GM23338 (cell line): Measurements from ENCODE around the gene GSTP1. TPM values are rescaled to one million over a fixed set of nuclear protein-coding genes. Genes with fewer than 3 reads are reported as not detected.
A peak's percentile ranks its signal among the peaks of the same experiment; 100 is the strongest.

Experiments used
- ATAC-seq: fragments of 200-7000 bp; cut with Tn5 transposase; 3 replicates; pipeline ENCODE4 v1.9.1; 2020
- DNase-seq: peaks from one replicate; pipeline ENCODE4 v3.0.0-alpha.2; 2015; ENCODE audit warnings: low spot score
- H2AFZ ChIP-seq: fragments of 200-600 bp; sonication (generic); 2 replicates; pipeline ENCODE4 v1.8.0; 2016; ENCODE audit warnings: antibody characterized with exemption, mild to moderate bottlenecking, moderate library complexity
- H3F3A ChIP-seq: fragments of 200-600 bp; sonication (generic); replicated peaks from 2 replicates; pipeline ENCODE4 v1.8.0; 2017; ENCODE audit warnings: antibody characterized with exemption, mixed run types, low read depth
- H3K27ac ChIP-seq: fragments of 200-600 bp; sonication (generic); 2 replicates; pipeline ENCODE4 v1.6.1; 2016; ENCODE audit warnings: low read depth
- H3K27me3 ChIP-seq: fragments of 200-600 bp; sonication (generic); 2 replicates; pipeline ENCODE4 v1.8.0; 2016; ENCODE audit warnings: mild to moderate bottlenecking, mixed run types, moderate library complexity; ENCODE audit not compliant: insufficient read depth
- H3K36me3 ChIP-seq: fragments of 200-600 bp; sonication (generic); 2 replicates; pipeline ENCODE4 v1.8.0; 2016; ENCODE audit warnings: mild to moderate bottlenecking; ENCODE audit not compliant: insufficient read depth
- H3K4me1 ChIP-seq: fragments of 200-600 bp; sonication (generic); 2 replicates; pipeline ENCODE4 v1.8.0; 2016; ENCODE audit warnings: mild to moderate bottlenecking, moderate library complexity; ENCODE audit not compliant: insufficient read depth
- H3K4me2 ChIP-seq: fragments of 200-600 bp; sonication (generic); 2 replicates; pipeline ENCODE4 v1.7.1; 2017; ENCODE audit warnings: mixed run types
- H3K4me3 ChIP-seq: fragments of 200-600 bp; sonication (generic); 2 replicates; pipeline ENCODE4 v1.6.1; 2016; ENCODE audit warnings: mixed run types
- H3K79me2 ChIP-seq: fragments of 200-600 bp; sonication (generic); replicated peaks from 2 replicates; pipeline ENCODE4 v1.8.0; 2017; ENCODE audit warnings: mild to moderate bottlenecking; ENCODE audit not compliant: insufficient read depth
- H3K9me2 ChIP-seq: fragments of 200-600 bp; sonication (generic); 2 replicates; pipeline ENCODE4 v1.8.0; 2017; ENCODE audit not compliant: insufficient read depth
- H4K20me1 ChIP-seq: fragments of 200-600 bp; sonication (generic); replicated peaks from 2 replicates; pipeline ENCODE4 v1.8.0; 2017; ENCODE audit warnings: mild to moderate bottlenecking; ENCODE audit not compliant: insufficient read depth
- H3K27ac Mint-ChIP-seq: 2 replicates; pipeline ENCODE4 v1.8.0; 2020; ENCODE audit warnings: inconsistent platforms, mild to moderate bottlenecking, moderate library complexity, mixed read lengths
- H3K27me3 Mint-ChIP-seq: 3 replicates; pipeline ENCODE4 v1.8.0; 2022; ENCODE audit warnings: low read depth, mild to moderate bottlenecking, moderate library complexity, mixed read lengths, inconsistent platforms; ENCODE audit not compliant: insufficient read depth, poor library complexity
- H3K36me3 Mint-ChIP-seq: 3 replicates; pipeline ENCODE4 v1.8.0; 2021; ENCODE audit warnings: low read depth, mild to moderate bottlenecking, inconsistent platforms, moderate library complexity, mixed read lengths
- H3K4me1 Mint-ChIP-seq: 3 replicates; pipeline ENCODE4 v1.8.0; 2020; ENCODE audit warnings: mild to moderate bottlenecking, inconsistent platforms, mixed read lengths
- H3K4me3 Mint-ChIP-seq: 3 replicates; pipeline ENCODE4 v1.8.0; 2021; ENCODE audit warnings: moderate library complexity, mild to moderate bottlenecking, inconsistent platforms, mixed read lengths
- H3K9me3 Mint-ChIP-seq: 3 replicates; pipeline ENCODE4 v1.8.0; 2020; ENCODE audit warnings: moderate library complexity, mild to moderate bottlenecking, inconsistent platforms, mixed read lengths
- CREB1 ChIP-seq: fragments of 250-450 bp; sonication (Bioruptor Pico); IDR thresholded peaks from 2 replicates; pipeline ENCODE4 v1.5.0; 2020; ENCODE audit warnings: low read depth, mild to moderate bottlenecking, moderate library complexity
- CTCF ChIP-seq, 2 experiments: fragments of 200-600 bp in 1 of 2; sonication (generic) in 1 of 2; conservative IDR thresholded peaks; 2 replicates each; pipeline versions ENCODE4 v1.5.1 to v1.6.1; 2016 to 2017; ENCODE audit warnings: antibody characterized with exemption in 2 of 2, low read depth in 2 of 2, mild to moderate bottlenecking in 2 of 2, moderate library complexity in 1 of 2
- ETS1 ChIP-seq: IDR thresholded peaks from 2 replicates; pipeline ENCODE4 v1.6.1; 2016; ENCODE audit warnings: antibody characterized with exemption
- EZH2 ChIP-seq: fragments of 200-600 bp; sonication (generic); IDR thresholded peaks from one replicate; pipeline ENCODE4 v1.8.0; 2017; ENCODE audit warnings: antibody characterized with exemption, mild to moderate bottlenecking, low read depth; ENCODE audit not compliant: unreplicated experiment
- EZH2phosphoT487 ChIP-seq: fragments of 200-600 bp; sonication (generic); IDR thresholded peaks from one replicate; pipeline ENCODE4 v1.8.1; 2018; ENCODE audit warnings: antibody characterized with exemption; ENCODE audit not compliant: unreplicated experiment
- JUNB ChIP-seq: IDR thresholded peaks from one replicate; pipeline ENCODE4 v1.6.1; 2016; ENCODE audit warnings: antibody characterized with exemption; ENCODE audit not compliant: unreplicated experiment
- NANOG ChIP-seq: IDR thresholded peaks from 2 replicates; pipeline ENCODE4 v1.6.1; 2016; ENCODE audit warnings: antibody characterized with exemption, borderline replicate concordance
- POLR2AphosphoS5 ChIP-seq: IDR thresholded peaks from 2 replicates; pipeline ENCODE4 v1.6.1; 2016; ENCODE audit warnings: antibody characterized with exemption, low read depth
- REST ChIP-seq: IDR thresholded peaks from one replicate; pipeline ENCODE4 v1.6.1; 2018; ENCODE audit warnings: antibody characterized with exemption; ENCODE audit not compliant: unreplicated experiment
- STAT1 ChIP-seq: IDR thresholded peaks from one replicate; pipeline ENCODE4 v1.6.1; 2016; ENCODE audit warnings: antibody characterized with exemption; ENCODE audit not compliant: unreplicated experiment
- ZNF114 ChIP-seq: fragments of 250-450 bp; sonication (Bioruptor Pico); IDR thresholded peaks from 2 replicates; pipeline ENCODE4 v1.5.0; 2020; ENCODE audit warnings: mild to moderate bottlenecking, moderate library complexity
- ZNF331 ChIP-seq: fragments of 250-450 bp; sonication (Bioruptor Pico); IDR thresholded peaks from 2 replicates; pipeline ENCODE4 v1.5.0; 2020; ENCODE audit warnings: low read depth, mild to moderate bottlenecking, moderate library complexity
- ZNF462 ChIP-seq: fragments of 250-450 bp; sonication (Bioruptor Pico); IDR thresholded peaks from 2 replicates; pipeline ENCODE4 v1.5.0; 2020; ENCODE audit warnings: mild to moderate bottlenecking, moderate library complexity
- polyA plus RNA-seq: library from polyadenylated mRNA; unstranded; fragments of >200 nt; fragmentation: Nextera tagmentation; extraction: Ambion mirVana; gene quantifications from 2 replicates; pipeline ENCODE4 v1.2.1, GENCODE V29; 2016
- total RNA-seq: library from RNA; depleted of rRNA; stranded (reverse); fragments of >200 nt; shearing (Covaris generic); gene quantifications from 2 replicates; pipeline ENCODE4 v1.2.3, GENCODE V29; 2014

Gene GSTP1
- total and polyA plus RNA-seq, 2 experiments from 2014 or later = 1,776 to 1,881 TPM

GRCh38 chr11:67585911-67586310 is 2.3 kb downstream of the GSTP1 start:
- peaks cover 23% of the 10 kb centered on the region for H3F3A ChIP-seq
- peaks cover 11% of the 10 kb centered on the region; the same call in 1 of the 2 replicates for H3K36me3 ChIP-seq
- Mint-ChIP-seq H3K36me3 (peaks cover 50% of the 10 kb centered on the region), H3K27me3 (peaks cover 27% of the 10 kb centered on the region), H3K9me3 (peaks cover 2% of the 10 kb centered on the region; the same call in 2 of the 3 replicates), H3K27ac (no peak overlapping the region; the same call in 1 of the 2 replicates), H3K4me1 (peaks cover 40% of the 10 kb centered on the region), H3K4me3 (peak overlapping the region; percentile 85)
- no peaks in the 10 kb centered on the region for H3K27me3 ChIP-seq
- peaks cover 27% of the 10 kb centered on the region for H3K4me1 ChIP-seq
- peak overlapping the region; percentile 95; the same call in 1 of the 2 replicates for H3K4me2 ChIP-seq
- no peaks in the 10 kb centered on the region for H3K9me2 ChIP-seq
- H3K4me3 ChIP-seq = peak overlapping the region; percentile 88; the same call in 1 of the 2 replicates
- H2AFZ ChIP-seq = no peak overlapping the region
- no peak for DNase-seq
- H4K20me1 ChIP-seq = peaks cover 17% of the 10 kb centered on the region; the same call in 1 of the 2 replicates
- no peak overlapping the region for H3K27ac ChIP-seq
- ATAC-seq = no peak
- no peak for TF ChIP-seq EZH2phosphoT487
- no peak for TF ChIP-seq ZNF462 (CRISPR knock-in tag)
- no peak for TF ChIP-seq EZH2
- no peak for TF ChIP-seq REST
- TF ChIP-seq ETS1 = no peak
- no peak for TF ChIP-seq ZNF114
- no peak for TF ChIP-seq STAT1
- TF ChIP-seq POLR2AphosphoS5 = no peak
- no peak for TF ChIP-seq JUNB
- no peak for TF ChIP-seq CTCF (conservative IDR thresholded peaks at IDR 0.05; ENCODE audit: low read depth in 2 of 2)
- TF ChIP-seq ZNF331 = no peak
- no peak for TF ChIP-seq NANOG
- no peak for TF ChIP-seq CREB1 (CRISPR knock-in tag)
- H3K79me2 ChIP-seq = peaks cover 27% of the 10 kb centered on the region
